Stomach (tissue), 9 donors: ENCODE data around the gene ZNF787. TPM values are rescaled to one million over a fixed set of nuclear protein-coding genes. Genes with fewer than 3 reads are reported as not detected.
A peak's percentile ranks its signal among the peaks of the same experiment; 100 is the strongest.

Source experiments
- DNase-seq, 2 donors: peaks; one replicate each; pipeline versions ENCODE4 v3.0.0 to v3.0.0-alpha.2; 2013 to 2019
- H3K27ac ChIP-seq, 5 donors: fragments of 200-600 bp in 4 of 5; sonication (generic) in 4 of 5; one replicate each; pipeline ENCODE4 v1.5.1; 2013 to 2019; ENCODE audit warnings: mild to moderate bottlenecking in 1 of 5, moderate library complexity in 1 of 5
- H3K27me3 ChIP-seq, 3 donors: fragments of 200-600 bp; sonication (generic); one replicate each; pipeline ENCODE4 v1.5.1; 2017 to 2019; ENCODE audit warnings: mixed run types in 1 of 3
- H3K36me3 ChIP-seq, 4 donors: fragments of 200-600 bp; sonication (generic); 1 replicate in 3 of 4; 2 replicates in 1 of 4; pipeline ENCODE4 v1.5.1; 2016 to 2019
- H3K4me1 ChIP-seq, 4 donors: fragments of 200-600 bp; sonication (generic); one replicate each; pipeline ENCODE4 v1.5.1; 2016 to 2019
- H3K4me3 ChIP-seq, 4 donors: fragments of 200-600 bp; sonication (generic) in 3 of 4; one replicate each; pipeline ENCODE4 v1.5.1; 2016 to 2019; ENCODE audit warnings: mild to moderate bottlenecking in 1 of 4
- H3K9me3 ChIP-seq, 4 donors: fragments of 200-600 bp; sonication (generic); one replicate each; pipeline ENCODE4 v1.5.1; 2016 to 2019
- CTCF ChIP-seq, 7 experiments: fragments of 450-650 bp in 4 of 7; fragments of 200-600 bp in 3 of 7; sonication (generic) in 3 of 7; IDR thresholded peaks; one replicate each; pipeline ENCODE4 v1.5.1; 2016 to 2019; ENCODE audit warnings: antibody characterized with exemption in 7 of 7, control low read depth in 2 of 7, mild to moderate bottlenecking in 1 of 7
- EP300 ChIP-seq: sonication (generic); formaldehyde crosslinking; IDR thresholded peaks from one replicate; pipeline ENCODE4 v1.6.1; 2017; ENCODE audit warnings: antibody characterized with exemption
- POLR2A ChIP-seq, 4 donors: fragments of 450-650 bp; IDR thresholded peaks; one replicate each; pipeline ENCODE4 v1.6.1; 2016; ENCODE audit warnings: antibody characterized with exemption in 4 of 4, control low read depth in 2 of 4, mild to moderate bottlenecking in 1 of 4, moderate library complexity in 1 of 4
- POLR2AphosphoS5 ChIP-seq, 3 donors: sonication (generic); formaldehyde crosslinking; IDR thresholded peaks; one replicate each; pipeline ENCODE4 v1.6.1; 2016; ENCODE audit warnings: antibody characterized with exemption in 3 of 3
- WGBS, 5 donors: extraction: QIAGEN DNeasy Blood & Tissue Kit in 3 of 5; methylation state at CpG; one replicate each; pipeline versions ENCODE4 v1.1.5 to v1.1.7; 2013 to 2018; 5-methylcytosine and 5-hydroxymethylcytosine counted together
- intact Hi-C: fragments of 100-400 bp; cut with DNase I; formaldehyde crosslinking; loops from one replicate; pipeline ENCODE4 v1.15.1; 2023; ENCODE audit warnings: low total_unique reads
- polyA plus RNA-seq, 3 donors: library from polyadenylated mRNA; stranded (reverse); fragments of 200-250 nt; gene quantifications; one replicate each; pipeline ENCODE4 v1.2.3, GENCODE V29; 2013
- total RNA-seq, 5 donors: library from RNA; depleted of rRNA; stranded (reverse); fragments of >200 nt; gene quantifications; one replicate each; pipeline versions ENCODE4 v1.1.0 to v1.2.3, GENCODE V29; 2014 to 2016
- donor health status: healthy with polysubstance abuse.
- donor health status: Bipolar disorder and iron deficiency.
- donor health status: healthy.

The ZNF787 gene
- total and polyA plus RNA-seq, 8 donors = 2.7 to 77.3 (median 27.2) TPM

DNA sequence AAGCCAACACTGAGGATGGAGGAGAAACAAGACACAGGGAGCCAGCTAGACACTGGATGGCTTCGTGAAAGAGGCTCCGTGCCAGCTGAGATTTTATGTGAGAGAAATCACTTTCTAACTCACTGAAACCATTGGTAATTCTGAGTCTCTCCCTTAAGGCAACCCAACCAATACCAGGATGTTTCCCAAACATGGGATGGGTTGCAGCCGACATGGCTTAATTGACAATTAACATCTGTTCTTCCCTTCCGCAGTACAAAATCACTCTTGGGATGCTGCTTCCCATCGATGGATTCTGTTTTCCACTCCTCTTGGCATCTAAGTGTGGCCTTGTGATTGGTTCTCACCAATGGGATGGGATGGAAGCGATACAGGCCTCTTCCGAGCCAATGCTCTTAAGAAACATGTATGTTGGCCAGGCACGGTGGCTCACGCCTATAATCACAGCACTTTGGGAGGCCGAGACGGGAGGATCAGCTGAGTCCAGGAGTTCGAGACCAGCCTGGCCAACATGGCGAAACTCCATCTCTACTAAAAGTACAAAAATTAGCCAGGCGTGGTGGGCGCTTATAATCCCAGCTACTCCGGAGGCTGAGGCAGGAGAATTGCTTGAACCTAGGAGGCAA, 2.3 kb upstream of the ZNF787 start:
- H3K9me3 ChIP-seq = no peaks in the 10 kb centered on the region
- TF ChIP-seq POLR2A (IDR thresholded peaks at IDR 0.05) (no peak), POLR2AphosphoS5 (IDR thresholded peaks at IDR 0.05) (no peak), CTCF (IDR thresholded peaks at IDR 0.05) (no peak), EP300 (no peak)
- intact Hi-C loops = no loop called here
- WGBS, 5 donors = 85 to 89% (median 86%) methylated on average over 16 of the region's 16 CpGs
- DNase-seq = no peak
- H3K4me3 ChIP-seq = no peak overlapping the region
- peak overlapping the region in 2 of 5 donors; percentile 8 to 62 for H3K27ac ChIP-seq
- H3K27me3 ChIP-seq = no peaks in the 10 kb centered on the region
- no peaks in the 10 kb centered on the region for H3K36me3 ChIP-seq
- H3K4me1 ChIP-seq = peaks cover 23 to 38% (median 29%) of the 10 kb centered on the region in 4 donors

- intact Hi-C loops = no loop called here
- WGBS, 5 donors = 0 to 1% (median 0%) methylated on average over 26 to 93 of the region's 99 CpGs
- H3K27ac ChIP-seq = peak overlapping the region; percentile 92 to 100 (median 97)
- peaks cover 41 to 59% (median 56%) of the 10 kb centered on the region in 4 donors for H3K4me1 ChIP-seq
- no peaks in the 10 kb centered on the region for H3K9me3 ChIP-seq
- H3K27me3 ChIP-seq = no peaks in the 10 kb centered on the region
- peaks cover 0 to 12% (median 1%) of the 10 kb centered on the region in 4 donors for H3K36me3 ChIP-seq
- H3K4me3 ChIP-seq = peak overlapping the region; percentile 82 to 96 (median 88)
- no peak for TF ChIP-seq CTCF (IDR thresholded peaks at IDR 0.05)
- TF ChIP-seq POLR2A (IDR thresholded peaks at IDR 0.05) = no peak
- TF ChIP-seq EP300 = no peak
- TF ChIP-seq POLR2AphosphoS5 (IDR thresholded peaks at IDR 0.05) = peak; percentile 3 to 75 (median 72)
- DNase-seq = peak; percentile 77 to 90
These were observed 520 bp downstream of the ZNF787 start for GRCh38 chr19:56120371-56121179.

- Histone ChIP-seq H3K4me1 (peaks cover 41 to 64% (median 59%) of the 10 kb centered on the region in 4 donors), H3K4me3 (peak overlapping the region; percentile 82 to 96 (median 88)), H3K9me3 (no peaks in the 10 kb centered on the region), H3K36me3 (peaks cover 0 to 14% (median 2%) of the 10 kb centered on the region in 4 donors), H3K27ac (peak overlapping the region; percentile 92 to 100 (median 97)), H3K27me3 (no peaks in the 10 kb centered on the region)
- intact Hi-C loops = no loop called here
- 7 to 18% (median 14%) methylated on average over 8 of the region's 8 CpGs for WGBS, 5 donors
- no peak for DNase-seq
- TF ChIP-seq POLR2A (IDR thresholded peaks at IDR 0.05) = no peak
- no peak for TF ChIP-seq POLR2AphosphoS5 (IDR thresholded peaks at IDR 0.05)
- no peak for TF ChIP-seq CTCF (IDR thresholded peaks at IDR 0.05)
- TF ChIP-seq EP300 = no peak
These were observed 1.1 kb downstream of the ZNF787 start for GRCh38 chr19:56120002-56120370.

- WGBS, 5 donors = 16 to 29% (median 20%) methylated on average over 14 to 16 of the region's 16 CpGs
- Histone ChIP-seq H3K9me3 (no peaks in the 10 kb centered on the region), H3K27ac (peak overlapping the region; percentile 92 to 100 (median 97)), H3K4me1 (peaks cover 45 to 68% (median 63%) of the 10 kb centered on the region in 4 donors), H3K36me3 (peaks cover 0 to 16% (median 2%) of the 10 kb centered on the region in 4 donors), H3K4me3 (peak overlapping the region; percentile 82 to 96 (median 88)), H3K27me3 (no peaks in the 10 kb centered on the region)
- intact Hi-C loops = no loop called here
- TF ChIP-seq POLR2AphosphoS5 (IDR thresholded peaks at IDR 0.05) (peak; percentile 8 to 21 (median 19)), POLR2A (IDR thresholded peaks at IDR 0.05) (no peak)
- peak in 1 of 2 donors; percentile 61 for DNase-seq
These were observed 1.5 kb downstream of the ZNF787 start for GRCh38 chr19:56119582-56119978.
